Skeletal muscle satellite cell (primary cell): ENCODE measurements around the gene PRPF19.
A peak's percentile ranks its signal among the peaks of the same experiment; 100 is the strongest.

Experiments used
- H3K27me3 ChIP-seq: 2 replicates; pipeline ENCODE4 v1.7.0; 2013; ENCODE audit warnings: low read length; ENCODE audit not compliant: control insufficient read depth, insufficient read depth
- H3K36me3 ChIP-seq: 2 replicates; pipeline ENCODE4 v1.7.0; 2013; ENCODE audit warnings: mild to moderate bottlenecking, control low read depth, low read length; ENCODE audit not compliant: insufficient read depth
- H3K4me1 ChIP-seq: 2 replicates; pipeline ENCODE4 v1.7.0; 2013; ENCODE audit warnings: low read length; ENCODE audit not compliant: control insufficient read depth, insufficient read depth
- H3K4me2 ChIP-seq: 2 replicates; pipeline ENCODE4 v1.7.0; 2013; ENCODE audit warnings: mild to moderate bottlenecking, low read length
- H3K4me3 ChIP-seq: 2 replicates; pipeline ENCODE4 v1.7.0; 2013; ENCODE audit warnings: low read length
- H3K9ac ChIP-seq: 2 replicates; pipeline ENCODE4 v1.7.0; 2013; ENCODE audit warnings: mild to moderate bottlenecking, low read depth, low read length, moderate library complexity
- H3K9me3 ChIP-seq: replicated peaks from 2 replicates; pipeline ENCODE4 v1.7.0; 2013; ENCODE audit warnings: mild to moderate bottlenecking, control low read depth, low read length

PRPF19 gene

DNA sequence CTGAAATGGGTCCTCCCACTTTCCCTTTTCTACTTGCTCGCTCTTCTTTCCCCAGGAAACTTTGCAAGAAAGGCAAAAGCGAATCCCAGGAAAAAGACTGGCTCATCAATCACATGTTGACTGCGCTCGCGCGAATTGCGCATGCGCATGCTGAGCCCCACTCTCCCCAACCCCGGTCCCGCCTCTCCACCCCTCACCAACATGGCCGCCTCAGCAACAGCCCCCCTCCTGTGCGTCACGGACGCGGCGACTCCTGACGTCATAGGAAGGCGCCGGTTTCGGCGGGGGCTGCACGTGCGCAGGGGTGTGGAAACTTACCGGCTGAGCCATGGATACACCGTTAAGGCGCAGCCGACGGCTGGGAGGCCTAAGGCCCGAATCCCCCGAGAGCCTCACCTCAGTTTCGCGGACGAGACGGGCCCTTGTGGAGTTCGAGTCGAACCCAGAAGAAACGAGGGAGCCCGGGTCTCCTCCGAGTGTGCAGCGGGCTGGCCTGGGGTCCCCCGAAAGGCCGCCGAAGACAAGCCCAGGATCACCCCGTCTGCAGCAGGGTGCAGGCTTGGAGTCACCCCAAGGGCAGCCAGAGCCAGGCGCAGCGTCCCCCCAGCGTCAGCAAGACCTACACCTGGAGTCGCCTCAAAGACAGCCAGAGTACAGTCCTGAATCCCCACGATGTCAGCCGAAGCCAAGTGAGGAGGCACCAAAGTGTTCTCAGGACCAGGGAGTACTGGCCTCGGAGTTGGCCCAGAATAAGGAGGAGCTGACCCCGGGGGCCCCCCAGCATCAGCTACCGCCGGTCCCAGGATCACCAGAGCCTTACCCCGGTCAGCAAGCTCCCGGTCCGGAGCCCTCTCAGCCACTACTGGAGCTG lies 64.4 kb downstream of the PRPF19 start, which contains the start of gene CCDC86:
CCDC86 (plus strand) TSS at position 317 of the 871 bp plus-strand sequence; CDS start at position 329, 12 bp downstream.
- Histone ChIP-seq H3K27me3 (no peaks in the 10 kb centered on the region), H3K36me3 (no peaks in the 10 kb centered on the region), H3K9me3 (no peaks in the 10 kb centered on the region), H3K9ac (peak within 1 kb of the TSS; percentile 94), H3K4me2 (peak within 1 kb of the TSS; percentile 84), H3K4me3 (peak within 1 kb of the TSS; percentile 93), H3K4me1 (peaks cover 39% of the 10 kb centered on the region)
